ENCODE data around the gene ZBTB40. TPM values are rescaled to one million over a fixed set of nuclear protein-coding genes. Genes with fewer than 3 reads are reported as not detected.
A peak's percentile ranks its signal among the peaks of the same experiment; 100 is the strongest.

The ZBTB40 gene
- total RNA-seq, 1 experiment from 2014 or later, result 11.4 TPM

DNA sequence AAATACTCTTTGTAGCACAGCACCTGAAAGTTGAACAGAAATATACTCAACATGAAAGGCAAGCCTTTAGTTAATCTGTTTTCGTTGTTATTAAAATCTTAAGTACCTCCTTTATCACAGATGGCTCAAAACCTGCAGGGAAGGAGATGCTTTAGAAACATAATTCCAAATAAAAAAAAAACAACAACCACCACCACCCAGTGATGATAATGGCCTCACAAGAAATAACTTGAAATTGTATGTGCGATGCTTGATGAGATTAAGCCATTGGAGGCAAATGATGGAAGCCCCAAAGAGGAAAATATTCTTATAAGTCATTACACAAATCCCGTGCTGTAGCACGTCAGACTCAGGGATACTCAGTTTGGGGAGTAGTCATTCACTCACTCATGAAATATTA lies 24.9 kb upstream of the ZBTB40 start:
- DNase-seq (ENCODE audit: low read depth), result no peak

DNA sequence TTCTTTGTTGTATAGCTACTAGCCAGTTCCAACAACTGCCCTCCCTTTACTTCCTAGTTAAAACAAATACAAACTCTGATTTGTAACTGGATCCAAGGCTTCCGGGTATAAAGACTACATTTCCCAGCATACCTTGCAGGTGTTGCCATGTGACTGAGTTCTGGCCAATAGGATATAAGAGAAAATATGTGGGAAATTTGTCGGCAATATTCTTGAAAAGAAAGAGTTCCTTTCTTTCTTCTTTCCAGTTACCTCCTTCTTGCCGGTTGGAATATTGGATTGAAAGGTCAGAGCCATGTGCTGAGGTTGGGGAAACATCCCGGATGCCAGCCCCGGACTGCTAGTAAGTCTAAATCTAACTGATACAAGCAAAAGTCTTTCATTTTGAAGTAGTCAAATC lies 23.0 kb upstream of the ZBTB40 start:
- DNase-seq (ENCODE audit: low read depth), result peak; percentile 81

DNA sequence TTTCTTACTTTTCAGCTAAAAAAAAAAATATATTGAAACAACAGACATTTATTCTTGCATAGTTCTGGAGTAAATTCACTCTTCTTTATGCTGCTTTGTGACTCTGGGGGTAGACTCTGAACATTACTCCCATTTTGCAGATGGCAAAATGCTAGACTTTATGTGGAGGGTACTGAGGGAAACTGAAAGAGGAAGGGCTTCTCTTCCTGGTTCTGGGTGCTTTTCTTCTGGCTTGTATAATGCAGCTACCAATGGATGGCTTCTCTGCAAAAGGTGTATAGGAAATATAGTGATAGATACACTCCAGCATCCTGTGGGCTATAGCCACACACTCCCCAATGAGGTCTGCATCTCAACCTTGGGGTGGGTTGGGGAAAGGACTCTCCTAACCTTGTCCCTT lies 19.7 kb upstream of the ZBTB40 start:
- DNase-seq (ENCODE audit: low read depth), result no peak

- no peak for DNase-seq (ENCODE audit: low read depth)
Measured at GRCh38 chr1:22434717-22435116, 16.9 kb upstream of the ZBTB40 start.

DNA sequence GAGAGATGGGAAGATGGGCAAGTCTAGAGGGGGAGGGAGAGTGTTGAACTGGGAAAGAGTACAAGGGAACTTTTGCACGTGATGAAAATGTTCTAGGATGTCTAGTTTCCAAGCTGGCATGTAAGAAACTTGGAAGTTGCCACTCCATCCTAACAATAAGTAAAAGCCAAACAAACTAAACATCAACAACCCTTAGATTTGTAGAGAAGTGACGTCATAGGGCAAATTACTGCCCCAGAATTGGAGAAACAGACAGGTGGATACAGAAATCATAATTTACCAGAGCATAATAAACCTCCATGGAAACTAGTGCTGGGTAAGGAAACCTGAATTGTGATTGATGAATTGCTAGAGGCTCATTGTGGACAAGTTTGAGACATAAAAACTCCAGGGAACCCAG lies 14.7 kb upstream of the ZBTB40 start:
- no peak for DNase-seq (ENCODE audit: low read depth)

GRCh38 chr1:22437573-22437972 lies 14.1 kb upstream of the ZBTB40 start:
- DNase-seq (ENCODE audit: low read depth), result no peak

DNA sequence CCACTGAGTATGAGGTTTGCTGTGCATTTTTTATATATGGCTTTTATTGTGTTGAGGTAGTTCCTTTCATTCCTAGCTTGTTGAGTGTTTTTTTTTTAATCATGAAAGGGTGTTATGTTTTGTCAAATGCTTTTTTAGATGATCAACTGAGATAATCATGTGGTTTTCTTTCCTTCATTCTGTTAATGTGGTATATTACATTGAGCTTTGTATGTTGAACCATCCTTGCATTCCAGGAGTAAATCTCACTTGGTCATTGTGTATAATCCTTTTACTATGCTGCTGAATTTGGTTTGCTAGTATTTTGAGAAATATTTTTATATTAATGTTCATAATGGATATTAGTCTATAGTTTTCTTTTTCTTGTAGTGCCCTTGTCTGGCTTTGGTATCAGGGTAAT lies 11.1 kb upstream of the ZBTB40 start:
- no peak for DNase-seq (ENCODE audit: low read depth)

DNA sequence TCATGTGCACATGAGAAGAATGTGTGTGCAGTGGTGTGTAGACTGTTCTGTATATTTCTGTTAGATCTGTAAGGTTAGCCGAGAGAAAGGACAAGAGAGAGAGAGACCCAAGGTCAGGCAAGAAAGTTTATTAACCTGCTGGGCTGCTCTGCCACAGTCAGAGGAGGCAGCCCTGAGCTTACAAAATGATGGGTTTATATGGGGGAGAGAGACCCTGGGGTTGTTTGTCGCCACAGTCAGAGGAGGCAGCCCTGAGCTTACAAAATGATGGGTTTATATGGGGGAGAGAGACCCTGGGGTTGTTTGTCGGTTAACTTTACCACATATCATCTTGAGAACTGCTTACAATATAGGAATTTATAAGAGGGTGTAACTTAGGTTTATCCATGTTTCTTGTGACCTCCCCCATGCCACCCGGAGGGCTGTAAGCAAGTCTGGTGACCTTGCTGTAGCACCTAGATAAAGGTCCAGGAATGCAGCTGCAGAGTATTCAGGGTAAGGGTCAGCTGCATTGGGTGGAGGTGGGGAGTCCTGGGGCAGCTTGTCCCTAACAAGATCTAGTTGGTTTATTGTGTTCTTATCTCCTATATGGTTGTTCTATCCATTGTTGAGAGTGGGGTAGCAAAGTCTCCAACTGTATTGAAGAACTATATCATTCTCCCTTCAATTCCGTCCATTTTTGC lies 9.3 kb upstream of the ZBTB40 start:
- no peak for DNase-seq (ENCODE audit: low read depth)

GRCh38 chr1:22443332-22443731 lies 8.3 kb upstream of the ZBTB40 start:
- no peak for DNase-seq (ENCODE audit: low read depth)

DNA sequence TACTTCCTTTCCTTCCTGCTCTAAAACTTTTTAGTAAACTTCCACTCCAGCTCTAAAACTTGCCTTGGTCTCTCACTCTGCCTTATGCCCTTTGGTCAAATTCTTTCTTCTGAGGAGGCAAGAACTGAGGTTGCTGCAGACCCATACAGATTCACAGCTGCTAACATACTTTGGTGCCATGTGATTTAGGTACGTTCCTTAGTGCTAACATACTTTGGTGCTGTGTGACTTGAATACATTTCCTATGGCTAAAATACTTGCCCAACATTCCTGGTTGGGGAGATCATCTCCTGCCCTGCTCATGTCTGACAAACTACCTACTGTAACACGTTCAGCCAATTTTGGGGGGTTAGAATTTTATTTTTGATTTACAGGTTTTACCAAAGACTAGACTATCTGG lies 6.8 kb upstream of the ZBTB40 start:
- DNase-seq (ENCODE audit: low read depth), result no peak

DNA sequence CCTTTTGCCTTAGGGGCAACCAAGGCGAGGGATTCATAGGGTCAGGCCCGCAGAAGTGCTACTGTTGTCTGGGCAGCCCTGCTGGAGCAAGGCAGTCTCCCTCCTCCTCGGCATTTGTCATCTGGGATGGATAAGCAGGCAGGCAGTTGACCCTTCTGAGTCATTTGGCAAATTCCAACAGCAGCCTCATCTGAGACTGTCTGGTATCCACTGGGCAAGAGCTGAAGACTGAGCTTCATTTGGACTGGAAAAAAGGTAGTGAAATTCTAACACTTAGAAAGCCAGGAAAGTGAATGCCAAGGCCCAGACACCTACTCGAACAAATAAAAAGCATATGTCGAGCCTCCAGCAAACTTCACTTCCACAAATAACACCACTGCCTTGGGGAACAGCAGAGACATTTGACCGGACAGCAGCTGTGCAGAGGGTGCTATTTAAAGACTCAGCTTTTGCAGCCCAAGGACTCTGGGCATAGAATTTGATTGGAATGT lies 4.0 kb upstream of the ZBTB40 start:
- peak; percentile 96 for DNase-seq (ENCODE audit: low read depth)

GRCh38 chr1:22449636-22450035 lies 2.0 kb upstream of the ZBTB40 start:
- DNase-seq (ENCODE audit: low read depth), result no peak

DNA sequence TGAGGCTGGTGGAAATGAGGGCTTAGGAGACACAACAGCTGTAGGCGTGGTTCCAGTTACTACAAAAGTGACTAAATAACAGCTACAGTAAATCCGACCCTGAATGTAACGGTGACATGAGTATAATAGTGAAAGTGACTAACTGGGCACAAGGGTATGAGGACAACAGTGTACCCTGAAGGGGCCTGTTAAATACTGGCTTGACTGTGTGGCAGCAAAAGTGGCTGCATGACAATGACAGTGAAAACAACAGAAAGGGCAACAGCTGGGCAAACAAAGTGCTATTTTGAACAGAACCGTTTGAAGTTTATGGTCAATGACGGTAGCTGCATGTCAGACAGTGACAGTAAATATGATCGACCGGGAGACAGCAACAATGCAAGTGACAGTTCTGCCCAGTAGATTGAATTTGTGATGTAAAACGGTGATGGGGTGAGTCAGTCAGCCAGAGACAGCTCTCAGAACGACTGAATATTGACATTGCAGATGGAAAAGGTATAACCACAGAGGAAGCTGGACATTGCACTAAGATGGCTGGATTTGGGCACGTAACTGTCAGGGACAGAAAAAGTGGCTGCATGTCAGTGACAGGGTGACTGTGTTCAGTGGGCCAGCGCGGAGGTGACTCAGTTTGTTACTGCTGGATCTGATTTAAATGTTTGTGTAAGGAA lies 1.2 kb upstream of the ZBTB40 start:
- DNase-seq (ENCODE audit: low read depth), result no peak

DNA sequence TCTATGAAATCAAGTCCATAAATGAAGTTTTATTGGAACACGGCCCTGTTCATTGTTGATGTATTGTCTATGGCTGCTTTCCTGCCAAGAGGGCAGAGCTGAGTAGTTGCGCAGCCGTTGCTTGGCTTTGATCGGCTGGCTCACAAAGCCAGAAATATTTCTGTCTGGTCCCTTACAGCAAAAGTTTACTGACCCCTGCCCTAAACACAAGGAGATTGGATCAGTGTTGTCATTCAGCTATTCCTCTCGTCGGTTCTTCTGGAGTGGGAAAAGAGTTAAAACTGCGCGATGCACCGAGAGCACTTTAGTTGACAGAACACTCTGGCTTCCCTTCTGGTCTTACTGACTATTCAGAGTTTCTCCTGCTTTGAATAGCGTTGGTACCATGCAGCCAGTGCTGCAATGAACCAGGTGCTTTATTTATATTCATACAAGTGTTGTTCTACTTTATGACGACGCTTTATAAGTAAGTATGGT lies 868 bp downstream of the ZBTB40 start:
- peak; percentile 39 for DNase-seq (ENCODE audit: low read depth)

- no peak for DNase-seq (ENCODE audit: low read depth)
Measured at GRCh38 chr1:22453181-22453580, 1.5 kb downstream of the ZBTB40 start.

GRCh38 chr1:22454476-22455056 lies 2.9 kb downstream of the ZBTB40 start:
- no peak for DNase-seq (ENCODE audit: low read depth)

DNA sequence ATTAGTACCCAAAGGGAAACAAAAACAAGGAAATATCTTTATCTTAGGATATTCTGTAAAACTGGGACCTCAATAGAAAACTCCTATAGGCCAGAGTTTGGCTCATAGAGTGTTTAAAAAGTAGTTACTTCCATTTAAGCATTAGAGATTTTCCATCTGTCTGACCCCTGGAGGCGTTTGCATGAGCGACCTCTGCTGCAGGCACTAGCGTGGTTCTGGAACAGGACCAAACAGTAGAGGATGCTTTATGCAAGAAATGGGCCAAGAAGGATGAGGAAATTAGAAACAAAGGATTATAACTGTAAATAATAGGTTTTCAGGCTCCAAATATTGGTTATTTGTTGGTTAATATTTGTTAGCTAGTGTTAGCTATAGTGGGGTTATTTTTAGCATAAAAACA lies 5.7 kb downstream of the ZBTB40 start:
- DNase-seq (ENCODE audit: low read depth), result peak; percentile 11

GRCh38 chr1:22457836-22458235 lies 6.2 kb downstream of the ZBTB40 start:
- no peak for DNase-seq (ENCODE audit: low read depth)

DNA sequence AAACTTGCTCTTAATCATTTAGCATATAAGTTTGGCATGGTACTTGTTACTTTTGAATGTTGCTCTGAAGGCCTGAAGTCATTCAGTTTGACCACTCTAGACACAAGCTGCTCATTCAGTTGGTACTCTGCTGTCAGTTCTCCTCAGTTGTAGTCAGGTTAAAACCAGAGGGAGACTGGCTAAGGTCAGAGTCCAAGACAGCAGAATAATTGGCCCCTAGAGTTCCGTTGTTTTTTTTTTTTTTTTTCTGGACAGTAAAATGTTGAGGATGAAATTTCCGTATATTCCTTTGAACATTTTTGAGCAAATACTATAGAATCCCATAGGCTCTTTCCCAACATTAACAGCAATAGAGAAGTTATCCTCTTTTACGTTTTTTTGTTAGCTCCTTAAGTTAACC lies 9.4 kb downstream of the ZBTB40 start:
- DNase-seq (ENCODE audit: low read depth), result no peak

GRCh38 chr1:22461678-22462527 lies 10.3 kb downstream of the ZBTB40 start:
- no peak for DNase-seq (ENCODE audit: low read depth)

DNA sequence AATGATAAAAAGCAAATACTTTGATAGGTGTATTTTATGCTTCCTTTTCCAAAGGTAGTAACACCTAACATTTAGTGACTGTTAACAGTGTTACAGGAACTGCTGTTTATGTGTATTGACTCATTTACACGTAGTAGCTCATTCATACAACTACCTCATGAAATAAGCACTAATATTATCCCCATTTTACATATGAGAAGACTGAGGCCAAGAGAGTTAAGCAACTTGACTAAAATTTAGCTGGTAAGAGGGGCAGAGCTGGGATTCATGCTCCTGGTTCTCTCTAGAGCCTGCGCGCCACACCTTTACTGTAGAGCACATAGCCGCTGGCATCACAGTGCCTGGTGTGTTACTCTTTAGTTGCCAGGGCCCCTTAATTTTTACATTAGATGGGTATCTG lies 11.3 kb downstream of the ZBTB40 start:
- DNase-seq (ENCODE audit: low read depth), result no peak

- DNase-seq (ENCODE audit: low read depth), result no peak
Measured at GRCh38 chr1:22465015-22465565, 13.4 kb downstream of the ZBTB40 start.
